ENCODE data around the gene COMT. TPM values are rescaled to one million over a fixed set of nuclear protein-coding genes. Genes with fewer than 3 reads are reported as not detected.

COMT gene
- total RNA-seq, 4 donors from 2014 or later: 88.9 to 175 (median 108) TPM

GRCh38 chr22:19900707-19901436 is 40.7 kb upstream of the COMT start:
- intact Hi-C loops (cut with DNase I; ENCODE audit: low total_unique reads): no loop called here
- no peaks in the 10 kb centered on the region for H3K4me1 ChIP-seq
- no peak overlapping the region for H3K27ac ChIP-seq
- no peaks in the 10 kb centered on the region for H3K9me3 ChIP-seq
- H3K4me3 ChIP-seq: no peak overlapping the region
- TF ChIP-seq POLR2A (IDR thresholded peaks at IDR 0.05) (no peak), CTCF (IDR thresholded peaks at IDR 0.05) (no peak)
- no peaks in the 10 kb centered on the region for H3K36me3 ChIP-seq
- H3K27me3 ChIP-seq: no peaks in the 10 kb centered on the region
- no peak for DNase-seq

GRCh38 chr22:19901577-19902244 is 39.9 kb upstream of the COMT start:
- no peaks in the 10 kb centered on the region for H3K9me3 ChIP-seq
- H3K4me3 ChIP-seq: no peak overlapping the region
- no peak for DNase-seq
- H3K36me3 ChIP-seq: no peaks in the 10 kb centered on the region
- no peaks in the 10 kb centered on the region for H3K4me1 ChIP-seq
- intact Hi-C loops (cut with DNase I; ENCODE audit: low total_unique reads): no loop called here
- H3K27me3 ChIP-seq: no peaks in the 10 kb centered on the region
- H3K27ac ChIP-seq: no peak overlapping the region
- TF ChIP-seq CTCF (IDR thresholded peaks at IDR 0.05): no peak
- no peak for TF ChIP-seq POLR2A (IDR thresholded peaks at IDR 0.05)

DNA sequence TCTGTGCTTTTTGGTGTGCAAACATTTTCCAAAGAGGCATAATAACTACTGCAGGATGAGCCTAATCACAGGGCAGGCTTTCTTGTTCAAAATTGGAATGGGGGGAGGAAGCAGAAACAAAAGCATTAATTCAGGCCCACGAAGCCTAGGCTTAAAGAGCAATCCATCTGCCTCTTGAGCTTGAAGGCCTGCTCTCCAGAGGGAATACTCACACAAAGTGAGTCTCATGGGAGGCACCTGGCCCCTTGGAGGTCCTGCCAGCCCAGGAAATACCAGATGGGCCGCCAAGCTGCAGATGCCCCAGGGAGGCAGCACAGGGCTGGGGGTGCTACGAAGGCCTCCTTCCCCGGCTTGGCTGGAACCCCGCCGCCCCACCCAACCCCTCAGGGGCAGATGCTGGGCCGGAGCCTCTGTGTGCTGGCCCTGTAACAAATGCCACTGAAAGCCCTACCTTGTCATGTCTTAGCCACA is 39.3 kb upstream of the COMT start:
- TF ChIP-seq POLR2A (IDR thresholded peaks at IDR 0.05) (no peak), CTCF (IDR thresholded peaks at IDR 0.05) (no peak)
- no peak overlapping the region for H3K27ac ChIP-seq
- no peaks in the 10 kb centered on the region for H3K9me3 ChIP-seq
- no peak for DNase-seq
- H3K36me3 ChIP-seq: no peaks in the 10 kb centered on the region
- H3K27me3 ChIP-seq: no peaks in the 10 kb centered on the region
- no peak overlapping the region for H3K4me3 ChIP-seq
- no peaks in the 10 kb centered on the region for H3K4me1 ChIP-seq
- intact Hi-C loops (cut with DNase I; ENCODE audit: low total_unique reads): no loop called here

- Histone ChIP-seq H3K36me3 (no peaks in the 10 kb centered on the region), H3K27ac (no peak overlapping the region), H3K4me3 (no peak overlapping the region), H3K4me1 (no peaks in the 10 kb centered on the region), H3K9me3 (no peaks in the 10 kb centered on the region), H3K27me3 (no peaks in the 10 kb centered on the region)
- intact Hi-C loops (cut with DNase I; ENCODE audit: low total_unique reads): no loop called here
- no peak for DNase-seq
- no peak for TF ChIP-seq CTCF (IDR thresholded peaks at IDR 0.05)
- TF ChIP-seq POLR2A (IDR thresholded peaks at IDR 0.05): no peak
Observed at GRCh38 chr22:19903031-19903430, 38.5 kb upstream of the COMT start.

GRCh38 chr22:19903513-19903912 is 38.1 kb upstream of the COMT start:
- no peaks in the 10 kb centered on the region for H3K36me3 ChIP-seq

More at GRCh38 chr22:19903513-19903912, 38.1 kb upstream of the COMT start:
- intact Hi-C loops (cut with DNase I; ENCODE audit: low total_unique reads): no loop called here
- no peak for DNase-seq
- no peak overlapping the region for H3K4me3 ChIP-seq
- no peaks in the 10 kb centered on the region for H3K27me3 ChIP-seq
- H3K9me3 ChIP-seq: no peaks in the 10 kb centered on the region
- no peak overlapping the region for H3K27ac ChIP-seq
- TF ChIP-seq POLR2A (IDR thresholded peaks at IDR 0.05): no peak
- TF ChIP-seq CTCF (IDR thresholded peaks at IDR 0.05): no peak
- no peaks in the 10 kb centered on the region for H3K4me1 ChIP-seq
